ENCODE results near the gene MTRFR. TPM values are rescaled to one million over a fixed set of nuclear protein-coding genes. Genes with fewer than 3 reads are reported as not detected.

The MTRFR gene
- total RNA-seq, 4 donors from 2014 or later = 6.4 to 17.1 (median 8.2) TPM

GRCh38 chr12:123233505-123234308 lies 471 bp downstream of the MTRFR start:
- 18% methylated on average over 12 of the region's 42 CpGs for WGBS
- H3K27me3 ChIP-seq = no peaks in the 10 kb centered on the region
- no peaks in the 10 kb centered on the region for H3K36me3 ChIP-seq
- peak overlapping the region; percentile 83 for H3K27ac ChIP-seq
- DNase-seq (ENCODE audit: low spot score in 2 of 2) = no peak
- H3K9me3 ChIP-seq = no peaks in the 10 kb centered on the region
- no peak for TF ChIP-seq POLR2A (IDR thresholded peaks at IDR 0.05)
- TF ChIP-seq CTCF (IDR thresholded peaks at IDR 0.05) = no peak
- no peak for TF ChIP-seq EP300 (IDR thresholded peaks at IDR 0.05)
- TF ChIP-seq POLR2AphosphoS5 (IDR thresholded peaks at IDR 0.05) = peak in 1 of 3 donors; percentile 12
- H3K4me3 ChIP-seq = peak overlapping the region; percentile 77
- H3K4me1 ChIP-seq = peaks cover 39% of the 10 kb centered on the region

DNA sequence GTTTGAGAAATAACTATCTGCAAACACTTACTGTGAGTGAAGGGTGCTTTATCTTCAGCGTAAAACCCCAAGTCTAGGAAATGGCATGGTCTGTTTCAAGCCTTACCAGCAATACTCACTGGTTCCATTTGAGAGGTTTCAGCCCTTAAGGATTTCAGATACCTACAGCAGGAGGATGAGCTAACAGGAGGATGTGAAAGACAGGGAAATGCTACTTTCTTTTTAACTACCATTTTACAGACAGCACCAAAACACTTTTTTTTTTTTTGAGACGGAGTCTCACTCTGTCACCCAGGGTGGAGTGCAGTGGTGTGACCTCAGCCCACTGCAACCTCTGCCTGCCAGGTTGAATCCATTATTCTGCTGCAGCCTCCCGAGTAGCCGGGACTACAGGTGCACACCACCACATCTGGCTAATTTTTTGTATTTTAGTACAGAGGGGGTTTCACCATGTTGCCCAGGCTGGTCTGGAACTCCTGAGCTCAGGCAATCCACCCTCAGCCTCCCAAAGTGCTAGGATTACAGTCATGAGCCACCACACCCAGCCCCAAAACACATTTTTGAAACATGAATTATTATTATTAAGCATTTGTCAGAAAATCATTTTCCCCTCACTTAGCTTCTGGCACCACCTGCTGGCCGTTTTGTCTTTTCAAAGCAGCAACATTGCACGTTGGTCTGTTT lies 4.6 kb downstream of the MTRFR start:
- Histone ChIP-seq H3K36me3 (no peaks in the 10 kb centered on the region), H3K27me3 (no peaks in the 10 kb centered on the region)
- peak; percentile 80 to 87 for DNase-seq (ENCODE audit: low spot score in 2 of 2)

GRCh38 chr12:123238330-123238682 lies 5.1 kb downstream of the MTRFR start:
- no peak overlapping the region for H3K4me3 ChIP-seq
- H3K4me1 ChIP-seq = peaks cover 52% of the 10 kb centered on the region
- no peak overlapping the region for H3K27ac ChIP-seq
- H3K36me3 ChIP-seq = no peaks in the 10 kb centered on the region
- H3K9me3 ChIP-seq = no peaks in the 10 kb centered on the region
- DNase-seq (ENCODE audit: low spot score in 2 of 2) = no peak
- 52% methylated on average over 2 of the region's 2 CpGs for WGBS
- TF ChIP-seq EP300 (IDR thresholded peaks at IDR 0.05) (no peak), POLR2A (IDR thresholded peaks at IDR 0.05) (no peak), POLR2AphosphoS5 (IDR thresholded peaks at IDR 0.05) (no peak), CTCF (IDR thresholded peaks at IDR 0.05) (no peak)
- no peaks in the 10 kb centered on the region for H3K27me3 ChIP-seq

More for the DNA sequence above, 4.6 kb downstream of the MTRFR start:
- WGBS = 57% methylated on average over 6 of the region's 6 CpGs
- peak; percentile 61 to 70 for TF ChIP-seq CTCF (IDR thresholded peaks at IDR 0.05)
- TF ChIP-seq POLR2A (IDR thresholded peaks at IDR 0.05) = no peak
- Histone ChIP-seq H3K4me3 (no peak overlapping the region), H3K27ac (no peak overlapping the region), H3K9me3 (no peaks in the 10 kb centered on the region), H3K4me1 (peaks cover 52% of the 10 kb centered on the region)

- Histone ChIP-seq H3K9me3 (no peaks in the 10 kb centered on the region), H3K27ac (no peak overlapping the region), H3K27me3 (no peaks in the 10 kb centered on the region), H3K4me1 (peaks cover 48% of the 10 kb centered on the region), H3K36me3 (no peaks in the 10 kb centered on the region), H3K4me3 (no peak overlapping the region)
- DNase-seq (ENCODE audit: low spot score in 2 of 2) = no peak
- WGBS = 57% methylated on average over 6 of the region's 6 CpGs
- TF ChIP-seq EP300 (IDR thresholded peaks at IDR 0.05) (no peak), POLR2AphosphoS5 (IDR thresholded peaks at IDR 0.05) (no peak), CTCF (IDR thresholded peaks at IDR 0.05) (no peak), POLR2A (IDR thresholded peaks at IDR 0.05) (no peak)
These were observed 5.7 kb downstream of the MTRFR start for GRCh38 chr12:123238961-123239360.

Measured in suprapubic skin (tissue), 4 donors.